GM20000 (cell line): ENCODE data around the gene MLX.
A peak's percentile ranks its signal among the peaks of the same experiment; 100 is the strongest.

Experiments
- DNase-seq: peaks from one replicate; pipeline ENCODE4 v3.0.0; 2012; ENCODE audit warnings: low spot score
- CTCF ChIP-seq: IDR thresholded peaks from 2 replicates; pipeline ENCODE4 v1.5.1; 2012; ENCODE audit warnings: mild to moderate bottlenecking, control low read depth; ENCODE audit errors: extremely low read depth, missing control alignments

Gene MLX

GRCh38 chr17:42568341-42569111, 1.6 kb downstream of the MLX start:
- TF ChIP-seq CTCF: no peak
- no peak for DNase-seq

- TF ChIP-seq CTCF: no peak
These were observed 4.7 kb downstream of the MLX start for GRCh38 chr17:42571435-42572225.

GRCh38 chr17:42573095-42573494, 6.2 kb downstream of the MLX start:
- DNase-seq: no peak

More at GRCh38 chr17:42571435-42572225, 4.7 kb downstream of the MLX start:
- no peak for DNase-seq

GRCh38 chr17:42574463-42574862, 7.6 kb downstream of the MLX start:
- no peak for DNase-seq
- no peak for TF ChIP-seq CTCF

More at GRCh38 chr17:42573095-42573494, 6.2 kb downstream of the MLX start:
- no peak for TF ChIP-seq CTCF

GRCh38 chr17:42577140-42577531, 10.2 kb downstream of the MLX start:
- no peak for DNase-seq
- no peak for TF ChIP-seq CTCF

DNA sequence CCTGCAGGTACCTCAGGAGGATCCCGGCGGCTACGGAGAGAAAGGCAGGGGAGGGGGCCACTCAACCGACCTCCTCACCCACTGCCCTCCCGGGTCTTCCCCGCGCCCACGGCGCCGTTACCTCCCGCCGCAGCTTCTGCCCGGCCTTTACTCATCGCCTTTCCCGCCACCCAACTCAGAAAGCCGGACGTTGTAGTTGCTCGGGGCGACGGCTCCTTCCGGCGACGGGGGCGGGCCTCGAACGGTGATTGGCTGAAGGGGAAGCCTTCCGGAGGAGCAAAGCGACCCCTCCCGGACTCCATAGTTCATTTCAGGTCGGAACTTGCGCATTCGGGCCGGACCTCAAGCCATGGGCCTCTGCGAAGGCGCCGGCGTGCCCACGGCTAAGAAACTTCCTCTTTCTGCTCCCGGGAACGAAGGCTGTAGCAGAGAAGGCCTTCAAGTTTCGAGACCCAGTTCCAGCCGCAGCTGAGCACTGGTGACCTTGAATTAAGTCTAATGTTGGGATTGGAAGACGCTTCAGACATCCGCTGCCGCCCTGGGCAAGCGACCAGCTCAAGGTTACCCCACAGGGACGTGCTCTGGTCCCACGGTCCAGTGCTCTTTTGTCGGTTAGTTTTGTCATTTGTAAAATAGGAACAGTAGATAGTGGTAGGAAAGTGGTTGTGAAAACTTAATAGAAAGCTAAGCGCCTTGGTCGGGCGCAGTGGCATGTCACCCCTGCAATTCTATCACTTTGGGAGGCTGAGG, 10.8 kb downstream of the MLX start, which contains the start of gene PSMC3IP:
Gene PSMC3IP (minus strand): TSS at position 198 of the 750 bp plus-strand sequence. CDS start 43 bp downstream, at position 155.
- peak; percentile 19 for TF ChIP-seq CTCF

More for the DNA sequence above, 10.8 kb downstream of the MLX start, which contains the start of gene PSMC3IP:
- peak; percentile 95 for DNase-seq
